DOHH2 (cell line): Measurements from ENCODE around the gene BRAF.

Experiments
- CTCF ChIP-seq: fragments of 200-600 bp; sonication (generic); IDR thresholded peaks from one replicate; pipeline ENCODE4 v1.5.1; 2014; ENCODE audit warnings: antibody characterized with exemption, mild to moderate bottlenecking, low read depth, low read length; ENCODE audit not compliant: poor library complexity, severe bottlenecking
- EZH2phosphoT487 ChIP-seq: fragments of 200-600 bp; sonication (generic); IDR thresholded peaks from 2 replicates; pipeline ENCODE4 v1.6.1; 2017; ENCODE audit warnings: borderline replicate concordance, mild to moderate bottlenecking, antibody characterized with exemption, low read length, moderate library complexity, mixed read lengths

GRCh38 chr7:140686921-140687320 lies 237.8 kb downstream of the BRAF start:
- TF ChIP-seq CTCF (no peak), EZH2phosphoT487 (no peak)
